HEK293 (cell line): ENCODE measurements around the gene GCDH.
A peak's percentile ranks its signal among the peaks of the same experiment; 100 is the strongest.

Experiments
- CTCF ChIA-PET: fragments of 350-600 bp; formaldehyde crosslinking; extraction: SDS; loops from one replicate; lab custom pipeline; 2021; ENCODE audit warnings: antibody characterized with exemption; lab: Yijun Ruan, JAX
- POLR2A ChIA-PET: fragments of 300-600 bp; formaldehyde crosslinking; extraction: SDS; loops from one replicate; lab custom pipeline; 2020; ENCODE audit warnings: antibody characterized with exemption, inconsistent platforms; lab: Yijun Ruan, JAX
- H3K27ac ChIP-seq: fragments of 200-500 bp; sonication (Bioruptor generic); 2 replicates; pipeline ENCODE4 v1.5.1; 2014; ENCODE audit warnings: low read depth, low read length, control low read depth, inconsistent platforms; ENCODE audit errors: extremely low read depth
- H3K36me3 ChIP-seq, 2 experiments: fragments of 200-500 bp in 1 of 2; sonication (Bioruptor generic) in 1 of 2; 1 replicate in 1 of 2; 2 replicates in 1 of 2; pipeline ENCODE4 v1.5.1; 2014 to 2017; ENCODE audit warnings: inconsistent platforms in 2 of 2, low read length in 2 of 2; ENCODE audit not compliant: control insufficient read depth in 2 of 2, insufficient read depth in 1 of 2
- H3K4me1 ChIP-seq: fragments of 200-500 bp; sonication (Bioruptor generic); 2 replicates; pipeline ENCODE4 v1.5.1; 2014; ENCODE audit warnings: mild to moderate bottlenecking, low read length, inconsistent platforms; ENCODE audit not compliant: control insufficient read depth, insufficient read depth
- H3K4me3 ChIP-seq: 2 replicates; pipeline ENCODE4 v1.5.1; 2011; ENCODE audit warnings: low read depth, mild to moderate bottlenecking, control low read depth, low read length, moderate library complexity
- H3K9me3 ChIP-seq: fragments of 200-500 bp; sonication (Bioruptor generic); 2 replicates; pipeline ENCODE4 v1.5.1; 2014; ENCODE audit warnings: low read depth, low read length, inconsistent platforms; ENCODE audit not compliant: control insufficient read depth, insufficient read depth
- ELK4 ChIP-seq: IDR thresholded peaks from 2 replicates; pipeline ENCODE4 v1.6.1; 2011; ENCODE audit warnings: mild to moderate bottlenecking, low read depth, low read length, borderline replicate concordance
- GFI1B ChIP-seq: fragments of 450-650 bp; formaldehyde crosslinking; IDR thresholded peaks from 2 replicates; pipeline ENCODE4 v1.5.1; 2016; ENCODE audit warnings: missing biosample characterization, missing genetic modification characterization
- KLF10 ChIP-seq: fragments of 450-650 bp; IDR thresholded peaks from 2 replicates; pipeline ENCODE4 v1.5.1; 2018; ENCODE audit warnings: missing biosample characterization, mild to moderate bottlenecking, missing genetic modification characterization
- PATZ1 ChIP-seq: fragments of 450-650 bp; formaldehyde crosslinking; IDR thresholded peaks from 2 replicates; pipeline ENCODE4 v1.5.1; 2016; ENCODE audit warnings: missing biosample characterization, missing genetic modification characterization
- PBX3 ChIP-seq: sonication (generic); formaldehyde crosslinking; IDR thresholded peaks from 2 replicates; pipeline ENCODE4 v1.8.1; 2022; ENCODE audit warnings: mild to moderate bottlenecking, moderate library complexity, missing genetic modification reagents
- RBAK ChIP-seq: fragments of 450-650 bp; formaldehyde crosslinking; IDR thresholded peaks from 2 replicates; pipeline ENCODE4 v1.5.1; 2016; ENCODE audit warnings: missing biosample characterization, missing genetic modification characterization
- SCRT1 ChIP-seq: fragments of 450-650 bp; formaldehyde crosslinking; IDR thresholded peaks from 2 replicates; pipeline ENCODE4 v1.5.1; 2016; ENCODE audit warnings: missing biosample characterization, missing genetic modification characterization, borderline replicate concordance
- SP2 ChIP-seq: fragments of 450-650 bp; formaldehyde crosslinking; IDR thresholded peaks from 2 replicates; pipeline ENCODE4 v1.5.1; 2016; ENCODE audit warnings: missing biosample characterization, missing genetic modification characterization
- SP3 ChIP-seq: fragments of 450-650 bp; formaldehyde crosslinking; IDR thresholded peaks from 2 replicates; pipeline ENCODE4 v1.5.1; 2016; ENCODE audit warnings: missing biosample characterization, missing genetic modification characterization
- ZBTB20 ChIP-seq: fragments of 450-650 bp; formaldehyde crosslinking; IDR thresholded peaks from 2 replicates; pipeline ENCODE4 v1.5.1; 2016; ENCODE audit warnings: missing biosample characterization, missing genetic modification characterization
- ZBTB49 ChIP-seq: fragments of 450-650 bp; formaldehyde crosslinking; IDR thresholded peaks from 2 replicates; pipeline ENCODE4 v1.5.1; 2016; ENCODE audit warnings: missing biosample characterization, missing genetic modification characterization, low read depth
- ZFHX2 ChIP-seq: fragments of 450-650 bp; formaldehyde crosslinking; conservative IDR thresholded peaks from 2 replicates; pipeline ENCODE4 v1.5.1; 2016; ENCODE audit warnings: missing biosample characterization, missing genetic modification characterization
- ZFP41 ChIP-seq: fragments of 450-650 bp; formaldehyde crosslinking; IDR thresholded peaks from 2 replicates; pipeline ENCODE4 v1.5.1; 2016; ENCODE audit warnings: missing biosample characterization, missing genetic modification characterization, borderline replicate concordance
- ZFP69B ChIP-seq: fragments of 450-650 bp; formaldehyde crosslinking; IDR thresholded peaks from 2 replicates; pipeline ENCODE4 v1.5.1; 2016; ENCODE audit warnings: missing biosample characterization, missing genetic modification characterization
- ZIC2 ChIP-seq: fragments of 450-650 bp; formaldehyde crosslinking; IDR thresholded peaks from 2 replicates; pipeline ENCODE4 v1.5.1; 2016; ENCODE audit warnings: missing biosample characterization, missing genetic modification characterization
- ZNF138 ChIP-seq: fragments of 450-650 bp; formaldehyde crosslinking; IDR thresholded peaks from 2 replicates; pipeline ENCODE4 v1.5.1; 2016; ENCODE audit warnings: missing biosample characterization, missing genetic modification characterization, borderline replicate concordance
- ZNF16 ChIP-seq: fragments of 450-650 bp; formaldehyde crosslinking; IDR thresholded peaks from 2 replicates; pipeline ENCODE4 v1.5.1; 2016; ENCODE audit warnings: low read depth, missing biosample characterization, missing genetic modification characterization
- ZNF175 ChIP-seq: fragments of 450-650 bp; formaldehyde crosslinking; IDR thresholded peaks from 2 replicates; pipeline ENCODE4 v1.5.1; 2016; ENCODE audit warnings: missing biosample characterization, missing genetic modification characterization
- ZNF24 ChIP-seq: fragments of 450-650 bp; formaldehyde crosslinking; IDR thresholded peaks from 2 replicates; pipeline ENCODE4 v1.5.1; 2016; ENCODE audit warnings: missing biosample characterization, missing genetic modification characterization
- ZNF266 ChIP-seq: fragments of 450-650 bp; formaldehyde crosslinking; IDR thresholded peaks from 2 replicates; pipeline ENCODE4 v1.5.1; 2016; ENCODE audit warnings: missing biosample characterization, missing genetic modification characterization, low read depth
- ZNF549 ChIP-seq: fragments of 450-650 bp; IDR thresholded peaks from 2 replicates; pipeline ENCODE4 v1.5.1; 2018; ENCODE audit warnings: missing biosample characterization, missing genetic modification characterization, mild to moderate bottlenecking, inconsistent platforms, moderate library complexity
- ZNF600 ChIP-seq: fragments of 450-650 bp; formaldehyde crosslinking; IDR thresholded peaks from 2 replicates; pipeline ENCODE4 v1.5.1; 2016; ENCODE audit warnings: missing biosample characterization, missing genetic modification characterization
- ZNF621 ChIP-seq: fragments of 450-650 bp; formaldehyde crosslinking; IDR thresholded peaks from 2 replicates; pipeline ENCODE4 v1.5.1; 2017; ENCODE audit warnings: missing biosample characterization, missing genetic modification characterization
- ZNF692 ChIP-seq: fragments of 450-650 bp; formaldehyde crosslinking; IDR thresholded peaks from 2 replicates; pipeline ENCODE4 v1.5.1; 2016; ENCODE audit warnings: missing biosample characterization, missing genetic modification characterization
- ZNF747 ChIP-seq: fragments of 450-650 bp; formaldehyde crosslinking; IDR thresholded peaks from 2 replicates; pipeline ENCODE4 v1.5.1; 2016; ENCODE audit warnings: missing biosample characterization, missing genetic modification characterization
- ZNF785 ChIP-seq: fragments of 450-650 bp; formaldehyde crosslinking; IDR thresholded peaks from 2 replicates; pipeline ENCODE4 v1.5.1; 2016; ENCODE audit warnings: missing biosample characterization, missing genetic modification characterization
- ZNF830 ChIP-seq: fragments of 450-650 bp; IDR thresholded peaks from 2 replicates; pipeline ENCODE4 v1.5.0; 2018; ENCODE audit warnings: missing biosample characterization, missing genetic modification characterization, low read depth, mild to moderate bottlenecking, moderate library complexity
- ZSCAN23 ChIP-seq: fragments of 450-650 bp; formaldehyde crosslinking; IDR thresholded peaks from 2 replicates; pipeline ENCODE4 v1.5.1; 2016; ENCODE audit warnings: missing biosample characterization, missing genetic modification characterization

GCDH gene

GRCh38 chr19:12867120-12868099 lies 23.6 kb upstream of the GCDH start (continued):
- TF ChIP-seq ZNF600 (tag by site-specific recombination), result 0 out of 2 replicates have a peak, but pooled peaks have one; percentile 39
- no peak for TF ChIP-seq ZFP41 (tag by site-specific recombination)
- no peak for TF ChIP-seq ZNF16 (tag by site-specific recombination)
- TF ChIP-seq ZNF785 (tag by site-specific recombination), result no peak
- TF ChIP-seq KLF10 (tag by site-specific recombination), result peak; percentile 71
- TF ChIP-seq ZBTB49 (tag by site-specific recombination), result no peak
- TF ChIP-seq ZNF830 (tag by site-specific recombination), result no peak
- no peak for TF ChIP-seq ZNF266 (tag by site-specific recombination)
- no peak for TF ChIP-seq ELK4
- TF ChIP-seq ZNF175 (tag by site-specific recombination), result no peak
- TF ChIP-seq ZNF747 (tag by site-specific recombination), result no peak
- TF ChIP-seq ZNF549 (tag by site-specific recombination), result no peak
- TF ChIP-seq SCRT1, result peak; percentile 70; the same call in 1 of the 2 replicates
- TF ChIP-seq GFI1B (tag by site-specific recombination), result no peak
- TF ChIP-seq ZBTB20, result peak; percentile 82
- no peak for TF ChIP-seq ZNF24 (tag by site-specific recombination)
- TF ChIP-seq ZFHX2 (tag by site-specific recombination), result peak; percentile 87
- no peak for TF ChIP-seq PBX3 (CRISPR knock-in tag)
- TF ChIP-seq RBAK (tag by site-specific recombination), result no peak
- no peak for TF ChIP-seq ZNF138 (tag by site-specific recombination)
- TF ChIP-seq SP3, result peak; percentile 84
- TF ChIP-seq ZIC2 (tag by site-specific recombination), result peak; percentile 76
- TF ChIP-seq, all 188 proteins: peak for 34

- Histone ChIP-seq H3K4me1 (peaks cover 4% of the 10 kb centered on the region), H3K36me3 (peaks cover 0 to 13% of the 10 kb centered on the region in 2 experiments; a peak in 2 of 3 replicates), H3K27ac (no peak overlapping the region), H3K9me3 (no peaks in the 10 kb centered on the region), H3K4me3 (no peak overlapping the region)
- ChIA-PET POLR2A (no interaction called here), CTCF (no interaction called here)
- TF ChIP-seq ZNF621 (tag by site-specific recombination) (0 out of 2 replicates have a peak, but pooled peaks have one; percentile 40), SP2 (tag by site-specific recombination) (peak; percentile 80), PATZ1 (tag by site-specific recombination) (0 out of 2 replicates have a peak, but pooled peaks have one; percentile 14), ZSCAN23 (tag by site-specific recombination) (no peak), ZFP69B (tag by site-specific recombination) (peak; percentile 95), ZNF692 (tag by site-specific recombination) (peak; percentile 86)
These were observed 22.3 kb upstream of the GCDH start for GRCh38 chr19:12868540-12869112.
